ENCODE data around the gene TWIST1. TPM values are rescaled to one million over a fixed set of nuclear protein-coding genes. Genes with fewer than 3 reads are reported as not detected.

Gene TWIST1
- not detected in 2 replicates for total RNA-seq

DNA sequence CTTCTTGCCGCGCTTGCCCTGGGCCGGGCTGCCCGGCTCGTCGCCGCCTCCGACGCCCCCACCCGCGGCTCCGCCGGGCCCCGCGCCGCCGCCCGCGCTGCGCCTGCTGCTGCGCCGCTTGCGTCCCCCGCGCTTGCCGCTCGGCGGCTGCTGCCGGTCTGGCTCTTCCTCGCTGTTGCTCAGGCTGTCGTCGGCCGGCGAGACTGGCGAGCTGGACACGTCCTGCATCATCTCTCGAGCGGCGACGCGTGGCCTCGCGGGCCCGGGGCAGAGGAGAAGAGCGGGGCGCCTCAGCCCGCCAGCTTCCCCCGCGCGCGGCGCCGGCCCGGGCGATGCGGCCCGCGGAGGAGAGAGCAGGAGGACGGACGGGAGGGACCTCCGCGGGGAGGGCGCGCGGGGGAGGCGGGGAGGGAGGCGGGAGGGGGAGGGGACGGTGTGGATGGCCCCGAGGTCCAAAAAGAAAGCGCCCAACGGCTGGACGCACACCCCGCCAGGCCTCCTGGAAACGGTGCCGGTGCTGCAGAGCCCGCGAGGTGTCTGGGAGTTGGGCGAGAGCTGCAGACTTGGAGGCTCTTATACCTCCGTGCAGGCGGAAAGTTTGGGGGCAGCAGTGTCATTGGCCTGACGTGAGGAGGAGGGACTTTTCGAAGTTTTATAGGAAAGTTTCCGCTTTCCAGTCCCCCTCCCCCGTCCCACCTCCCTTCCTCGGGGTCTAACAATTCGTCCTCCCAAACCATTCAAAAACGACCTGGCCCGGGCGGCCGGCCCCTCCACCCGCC is at the start of gene TWIST1:
Gene TWIST1 (minus strand): TSS at position 546 of the 779 bp plus-strand sequence. CDS start 315 bp downstream, at position 231.
- intact Hi-C loops (cut with micrococcal nuclease): loop anchor here (5.0 to 10.0 kb wide), 2 partner anchors 548 to 1670 kb away; partner anchors contain the start of gene SP8
- ATAC-seq (ENCODE audit: low read depth): peak; percentile 18
- Mint-ChIP-seq H3K4me1 (peaks cover 15% of the 10 kb centered on the region), H3K9me3 (no peaks in the 10 kb centered on the region), H3K36me3 (ENCODE audit: low read depth) (no peaks in the 10 kb centered on the region), H3K27me3 (peaks cover 50% of the 10 kb centered on the region), H3K4me3 (peak within 1 kb of the TSS; percentile 66), H3K27ac (no peak within 1 kb of the TSS)
- no peak for DNase-seq
- ChIA-PET POLR2A (no interaction called here), CTCF (no interaction called here)
- TF ChIP-seq, protein P1, sequence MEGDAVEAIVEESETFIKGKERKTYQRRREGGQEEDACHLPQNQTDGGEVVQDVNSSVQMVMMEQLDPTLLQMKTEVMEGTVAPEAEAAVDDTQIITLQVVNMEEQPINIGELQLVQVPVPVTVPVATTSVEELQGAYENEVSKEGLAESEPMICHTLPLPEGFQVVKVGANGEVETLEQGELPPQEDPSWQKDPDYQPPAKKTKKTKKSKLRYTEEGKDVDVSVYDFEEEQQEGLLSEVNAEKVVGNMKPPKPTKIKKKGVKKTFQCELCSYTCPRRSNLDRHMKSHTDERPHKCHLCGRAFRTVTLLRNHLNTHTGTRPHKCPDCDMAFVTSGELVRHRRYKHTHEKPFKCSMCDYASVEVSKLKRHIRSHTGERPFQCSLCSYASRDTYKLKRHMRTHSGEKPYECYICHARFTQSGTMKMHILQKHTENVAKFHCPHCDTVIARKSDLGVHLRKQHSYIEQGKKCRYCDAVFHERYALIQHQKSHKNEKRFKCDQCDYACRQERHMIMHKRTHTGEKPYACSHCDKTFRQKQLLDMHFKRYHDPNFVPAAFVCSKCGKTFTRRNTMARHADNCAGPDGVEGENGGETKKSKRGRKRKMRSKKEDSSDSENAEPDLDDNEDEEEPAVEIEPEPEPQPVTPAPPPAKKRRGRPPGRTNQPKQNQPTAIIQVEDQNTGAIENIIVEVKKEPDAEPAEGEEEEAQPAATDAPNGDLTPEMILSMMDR (IDR thresholded peaks at IDR 0.05): no peak

DNA sequence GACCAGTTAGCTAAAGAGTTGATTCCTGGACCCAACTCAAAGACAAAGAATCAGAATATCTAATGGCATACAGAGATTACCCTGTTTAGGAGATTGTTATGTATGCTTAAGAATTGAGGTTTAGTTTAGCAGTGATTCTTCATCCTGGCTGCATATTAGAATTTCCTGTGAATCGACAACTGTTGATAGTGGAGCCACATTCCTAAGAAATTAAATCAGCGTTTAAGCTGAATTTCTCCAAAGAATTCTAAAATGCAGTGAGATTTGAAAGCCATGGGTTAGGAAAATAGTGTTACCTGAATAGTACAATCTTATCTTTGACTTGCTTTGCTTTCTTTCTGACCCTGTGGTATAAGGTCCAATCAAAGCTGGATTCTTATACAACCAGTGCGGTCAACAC is 44.2 kb upstream of the TWIST1 start:
- TF ChIP-seq, protein P1 (IDR thresholded peaks at IDR 0.05): no peak
- no peak for ATAC-seq (ENCODE audit: low read depth)
- no peak for DNase-seq
- no peaks in the 10 kb centered on the region for H3K36me3 Mint-ChIP-seq (ENCODE audit: low read depth)
- ChIA-PET CTCF (no interaction called here), POLR2A (no interaction called here)
- H3K9me3 Mint-ChIP-seq: no peaks in the 10 kb centered on the region
- H3K27me3 Mint-ChIP-seq: no peaks in the 10 kb centered on the region
- intact Hi-C loops (cut with micrococcal nuclease): no loop called here
- H3K4me1 Mint-ChIP-seq: no peaks in the 10 kb centered on the region
- no peak overlapping the region for H3K27ac Mint-ChIP-seq
- H3K4me3 Mint-ChIP-seq: no peak overlapping the region

DNA sequence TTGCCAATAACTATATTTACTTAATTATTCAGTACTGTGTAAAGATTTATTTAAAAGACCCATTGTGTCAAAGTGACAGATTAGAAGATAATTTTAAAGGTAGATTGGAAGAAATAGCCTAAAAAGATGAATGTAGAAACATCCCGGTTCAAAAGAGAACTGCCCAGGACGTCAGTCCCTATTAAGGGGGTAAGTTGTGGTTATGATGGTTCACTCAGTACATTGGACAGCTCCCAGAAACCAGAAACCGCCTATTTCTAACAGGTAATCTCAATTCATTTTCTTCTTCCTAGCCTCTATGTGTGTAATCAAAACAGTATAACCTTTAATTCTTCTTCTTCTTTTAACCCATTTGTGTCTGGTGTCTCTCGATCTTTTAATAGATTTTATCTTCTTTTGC is 29.3 kb upstream of the TWIST1 start:
- H3K4me3 Mint-ChIP-seq: no peak overlapping the region
- no peaks in the 10 kb centered on the region for H3K4me1 Mint-ChIP-seq
- POLR2A ChIA-PET: no interaction called here
- no peak for ATAC-seq (ENCODE audit: low read depth)
- CTCF ChIA-PET: no interaction called here
- H3K27me3 Mint-ChIP-seq: peaks cover 44% of the 10 kb centered on the region
- TF ChIP-seq, protein P1 (IDR thresholded peaks at IDR 0.05): no peak
- intact Hi-C loops (cut with micrococcal nuclease): no loop called here
- no peaks in the 10 kb centered on the region for H3K36me3 Mint-ChIP-seq (ENCODE audit: low read depth)
- no peak for DNase-seq
- no peak overlapping the region for H3K27ac Mint-ChIP-seq
- no peaks in the 10 kb centered on the region for H3K9me3 Mint-ChIP-seq

DNA sequence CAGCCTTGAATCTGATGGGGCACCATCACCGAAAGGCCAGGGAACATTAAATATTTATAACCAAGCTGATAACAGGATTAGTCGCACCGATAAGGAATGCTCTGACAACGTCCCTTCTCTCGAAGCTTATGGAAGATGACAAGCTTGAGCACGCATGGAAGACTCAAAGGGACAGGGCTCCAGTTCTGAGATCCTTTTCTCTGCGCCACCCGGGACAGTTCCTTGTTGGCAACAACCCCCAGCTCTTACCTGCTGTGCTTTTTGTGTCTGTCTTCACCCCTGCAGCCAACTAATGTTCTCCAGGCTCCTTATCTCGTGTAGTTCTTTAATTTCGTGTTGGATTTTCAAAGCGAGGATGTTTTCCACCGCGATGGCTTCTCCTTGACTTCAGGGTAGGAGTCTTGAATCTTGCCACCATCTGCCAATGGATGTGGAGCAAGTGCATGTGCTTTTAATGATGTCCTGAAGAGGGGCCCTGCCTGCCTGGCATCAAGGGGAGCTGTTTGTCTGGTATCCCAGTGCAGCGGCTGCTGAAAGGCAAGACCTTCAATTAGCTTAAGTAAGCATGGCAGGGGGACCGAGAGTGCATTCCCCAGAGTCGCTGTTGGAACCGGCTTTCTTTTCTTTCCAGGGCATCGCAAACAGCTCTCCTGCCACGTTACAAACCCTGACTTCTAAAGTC is 28.1 kb upstream of the TWIST1 start:
- ChIA-PET POLR2A (no interaction called here), CTCF (no interaction called here)
- no peak overlapping the region for H3K27ac Mint-ChIP-seq
- peaks cover 44% of the 10 kb centered on the region for H3K27me3 Mint-ChIP-seq
- no peak for DNase-seq
- no peaks in the 10 kb centered on the region for H3K4me1 Mint-ChIP-seq
- no peak for ATAC-seq (ENCODE audit: low read depth)
- TF ChIP-seq, protein P1 (IDR thresholded peaks at IDR 0.05): no peak
- no peaks in the 10 kb centered on the region for H3K36me3 Mint-ChIP-seq (ENCODE audit: low read depth)
- H3K4me3 Mint-ChIP-seq: no peak overlapping the region
- no peaks in the 10 kb centered on the region for H3K9me3 Mint-ChIP-seq
- intact Hi-C loops (cut with micrococcal nuclease): no loop called here

DNA sequence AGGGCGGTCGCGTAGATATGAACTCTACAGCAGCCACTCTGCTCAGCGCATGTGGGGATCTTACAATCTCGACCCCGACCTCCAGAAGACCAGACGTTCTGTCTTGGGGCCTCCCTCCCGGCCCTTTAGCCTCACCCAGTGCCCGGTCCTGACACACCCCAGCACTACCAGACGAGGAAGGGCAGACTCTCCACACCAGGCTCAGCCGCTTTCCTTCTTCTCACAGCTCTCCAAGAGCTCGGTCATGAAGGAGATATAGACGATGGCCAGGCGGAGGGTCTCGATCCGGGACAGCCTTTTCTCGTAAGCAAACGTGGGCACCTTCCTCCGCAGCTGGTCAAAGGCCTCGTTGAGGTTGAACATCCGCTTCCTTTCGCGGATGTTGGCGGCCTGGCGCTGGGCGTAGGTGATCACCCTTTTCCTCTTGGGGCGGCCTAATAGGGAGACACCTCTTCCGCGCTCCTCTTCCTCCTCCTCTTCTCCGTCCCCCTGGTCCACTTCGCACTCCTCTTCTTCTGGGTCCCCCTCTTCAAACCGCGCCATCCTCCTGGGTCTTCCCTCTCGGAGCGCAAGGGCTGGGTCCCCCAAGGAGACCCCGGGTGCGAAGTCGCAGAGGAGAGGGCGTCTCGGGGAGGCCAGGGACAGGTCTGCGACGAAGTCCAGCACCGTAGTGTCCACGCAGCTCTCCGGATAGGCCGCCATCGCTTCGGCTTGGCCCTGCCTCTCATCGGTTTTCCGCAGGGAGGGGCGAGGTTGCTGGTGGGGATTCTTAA is 27.4 kb upstream of the TWIST1 start, which contains the start of gene FERD3L:
Gene FERD3L (minus strand): TSS at position 761 of the 773 bp plus-strand sequence. CDS start 59 bp downstream, at position 702.
- no peak within 1 kb of the TSS for H3K4me3 Mint-ChIP-seq
- H3K36me3 Mint-ChIP-seq (ENCODE audit: low read depth): no peaks in the 10 kb centered on the region
- intact Hi-C loops (cut with micrococcal nuclease): no loop called here
- H3K27me3 Mint-ChIP-seq: peaks cover 44% of the 10 kb centered on the region
- no peaks in the 10 kb centered on the region for H3K4me1 Mint-ChIP-seq
- TF ChIP-seq, protein P1 (IDR thresholded peaks at IDR 0.05): no peak
- POLR2A ChIA-PET: interaction anchor here (0.6 kb wide), 1 partner anchor 293 kb away, joined by 3 read pairs; no protein-coding TSS in a partner anchor
- DNase-seq (no peak), ATAC-seq (ENCODE audit: low read depth) (no peak)
- H3K9me3 Mint-ChIP-seq: no peaks in the 10 kb centered on the region
- no peak within 1 kb of the TSS for H3K27ac Mint-ChIP-seq
- CTCF ChIA-PET: no interaction called here
